Esophagus squamous epithelium (tissue), 4 donors: ENCODE data around the gene SHC4.

Source experiments
- POLR2A ChIP-seq, 4 donors: fragments of 450-650 bp; IDR thresholded peaks; one replicate each; pipeline ENCODE4 v1.6.1; 2017; ENCODE audit warnings: antibody characterized with exemption in 4 of 4, mild to moderate bottlenecking in 4 of 4, moderate library complexity in 3 of 4
- TF ChIP-seq, protein P1 (sequence below), 6 experiments: fragments of 450-650 bp in 4 of 6; fragments of 200-600 bp in 2 of 6; sonication (generic) in 2 of 6; IDR thresholded peaks; one replicate each; pipeline ENCODE4 v1.5.1; 2016 to 2019; ENCODE audit warnings: antibody characterized with exemption in 6 of 6, mild to moderate bottlenecking in 4 of 6, moderate library complexity in 4 of 6

DNA sequence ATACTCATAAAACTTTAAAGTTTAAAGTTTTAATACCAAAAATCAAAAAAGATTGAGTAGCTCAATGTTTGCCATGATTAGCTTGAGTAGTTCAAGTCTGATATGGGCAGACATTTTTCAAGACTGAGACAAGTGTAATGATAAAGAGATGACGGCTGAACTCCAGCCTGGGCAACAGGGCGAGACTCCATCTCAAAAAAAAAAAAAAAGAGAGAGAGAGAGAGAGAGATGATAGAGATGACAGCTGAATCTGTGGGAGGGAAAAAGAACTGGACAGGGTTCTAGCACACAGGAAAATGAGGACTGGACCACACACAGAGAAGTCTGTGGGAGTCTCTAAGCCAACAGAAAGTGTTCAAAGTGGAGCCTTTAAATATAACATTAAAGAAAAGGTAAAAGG lies 178.0 kb downstream of the SHC4 start:
- TF ChIP-seq, protein P1, sequence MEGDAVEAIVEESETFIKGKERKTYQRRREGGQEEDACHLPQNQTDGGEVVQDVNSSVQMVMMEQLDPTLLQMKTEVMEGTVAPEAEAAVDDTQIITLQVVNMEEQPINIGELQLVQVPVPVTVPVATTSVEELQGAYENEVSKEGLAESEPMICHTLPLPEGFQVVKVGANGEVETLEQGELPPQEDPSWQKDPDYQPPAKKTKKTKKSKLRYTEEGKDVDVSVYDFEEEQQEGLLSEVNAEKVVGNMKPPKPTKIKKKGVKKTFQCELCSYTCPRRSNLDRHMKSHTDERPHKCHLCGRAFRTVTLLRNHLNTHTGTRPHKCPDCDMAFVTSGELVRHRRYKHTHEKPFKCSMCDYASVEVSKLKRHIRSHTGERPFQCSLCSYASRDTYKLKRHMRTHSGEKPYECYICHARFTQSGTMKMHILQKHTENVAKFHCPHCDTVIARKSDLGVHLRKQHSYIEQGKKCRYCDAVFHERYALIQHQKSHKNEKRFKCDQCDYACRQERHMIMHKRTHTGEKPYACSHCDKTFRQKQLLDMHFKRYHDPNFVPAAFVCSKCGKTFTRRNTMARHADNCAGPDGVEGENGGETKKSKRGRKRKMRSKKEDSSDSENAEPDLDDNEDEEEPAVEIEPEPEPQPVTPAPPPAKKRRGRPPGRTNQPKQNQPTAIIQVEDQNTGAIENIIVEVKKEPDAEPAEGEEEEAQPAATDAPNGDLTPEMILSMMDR (IDR thresholded peaks at IDR 0.05), result no peak
- TF ChIP-seq POLR2A (IDR thresholded peaks at IDR 0.05), result no peak
